ENCODE data around the gene CENPC.

- no peak for TF ChIP-seq EZH2 (IDR thresholded peaks at IDR 0.05; ENCODE audit: low read length)
- TF ChIP-seq, protein P1, sequence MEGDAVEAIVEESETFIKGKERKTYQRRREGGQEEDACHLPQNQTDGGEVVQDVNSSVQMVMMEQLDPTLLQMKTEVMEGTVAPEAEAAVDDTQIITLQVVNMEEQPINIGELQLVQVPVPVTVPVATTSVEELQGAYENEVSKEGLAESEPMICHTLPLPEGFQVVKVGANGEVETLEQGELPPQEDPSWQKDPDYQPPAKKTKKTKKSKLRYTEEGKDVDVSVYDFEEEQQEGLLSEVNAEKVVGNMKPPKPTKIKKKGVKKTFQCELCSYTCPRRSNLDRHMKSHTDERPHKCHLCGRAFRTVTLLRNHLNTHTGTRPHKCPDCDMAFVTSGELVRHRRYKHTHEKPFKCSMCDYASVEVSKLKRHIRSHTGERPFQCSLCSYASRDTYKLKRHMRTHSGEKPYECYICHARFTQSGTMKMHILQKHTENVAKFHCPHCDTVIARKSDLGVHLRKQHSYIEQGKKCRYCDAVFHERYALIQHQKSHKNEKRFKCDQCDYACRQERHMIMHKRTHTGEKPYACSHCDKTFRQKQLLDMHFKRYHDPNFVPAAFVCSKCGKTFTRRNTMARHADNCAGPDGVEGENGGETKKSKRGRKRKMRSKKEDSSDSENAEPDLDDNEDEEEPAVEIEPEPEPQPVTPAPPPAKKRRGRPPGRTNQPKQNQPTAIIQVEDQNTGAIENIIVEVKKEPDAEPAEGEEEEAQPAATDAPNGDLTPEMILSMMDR (optimal IDR thresholded peaks at IDR 0.05 in 1 of 3, IDR thresholded peaks at IDR 0.05 in 1 of 3, conservative IDR thresholded peaks at IDR 0.05 in 1 of 3; ENCODE audit: extremely low read depth in 1 of 3, insufficient read depth in 2 of 3, low read length in 3 of 3) = no peak
Measured at GRCh38 chr4:67546971-67547370, 1.7 kb upstream of the CENPC start.
